Measurements from ENCODE around the gene ICAM3.
"Not testable (repeated sequence)": the region's sequence is repeated elsewhere in the genome, so short reads cannot be mapped to it uniquely, and the experiment has no call there.

ICAM3 gene

DNA sequence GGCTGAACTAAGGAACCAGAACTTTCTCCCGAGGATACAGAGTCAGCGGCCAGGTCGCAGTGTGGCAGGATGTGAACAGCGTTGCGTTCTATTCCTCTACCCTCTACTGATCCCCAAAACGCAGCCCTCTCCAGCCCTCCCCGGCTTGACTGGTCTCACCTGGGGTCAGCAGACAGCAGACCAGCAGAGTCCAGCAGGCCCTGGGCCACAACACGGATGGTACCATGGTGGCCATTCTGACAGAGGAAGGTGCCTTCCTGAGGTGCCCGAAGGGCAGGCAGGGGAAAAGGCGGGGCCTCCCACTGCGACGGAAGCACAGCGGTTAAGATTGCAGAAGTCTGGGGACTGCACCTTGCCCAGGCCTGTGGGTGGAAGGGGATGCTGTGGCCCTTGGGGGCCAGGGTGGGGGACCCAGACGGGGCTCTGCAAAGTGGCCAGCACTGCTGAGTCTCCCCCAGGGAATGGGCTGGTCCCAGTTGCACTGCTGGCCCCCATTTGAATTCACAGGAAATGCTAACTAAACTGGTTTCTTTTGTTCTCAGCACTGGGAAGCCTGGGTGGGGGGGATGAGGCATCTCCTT, at the start of gene ICAM3:
Gene ICAM3 (minus strand): TSS at position 245 of the 581 bp plus-strand sequence. CDS start 10 bp downstream, at position 235.
- peak; percentile 21 to 39 for DNase-seq

- DNase-seq = peak; percentile 41 to 63
Observed at GRCh38 chr19:10388957-10389356, 49.5 kb upstream of the ICAM3 start.

DNA sequence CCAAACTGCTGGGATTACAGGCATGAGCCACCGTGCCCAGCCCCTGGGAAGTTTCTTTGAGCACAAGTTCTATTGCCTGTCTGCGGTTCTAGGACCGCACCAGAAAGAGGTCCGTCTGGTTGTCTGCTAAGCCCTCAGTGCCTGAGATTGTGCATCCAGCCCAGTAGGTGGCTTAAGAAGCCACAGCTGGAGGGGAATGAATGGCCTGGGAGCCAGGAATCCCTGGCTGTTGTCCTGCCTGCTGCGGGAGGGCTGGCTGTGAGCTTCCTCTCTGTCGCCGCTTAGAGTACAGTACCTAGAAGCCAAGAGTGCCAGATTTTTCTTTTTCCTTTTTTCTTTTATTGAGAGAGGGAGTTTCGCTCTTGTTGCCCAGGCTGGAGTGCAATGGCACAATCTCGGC, 45.2 kb upstream of the ICAM3 start:
- DNase-seq = no peak

DNA sequence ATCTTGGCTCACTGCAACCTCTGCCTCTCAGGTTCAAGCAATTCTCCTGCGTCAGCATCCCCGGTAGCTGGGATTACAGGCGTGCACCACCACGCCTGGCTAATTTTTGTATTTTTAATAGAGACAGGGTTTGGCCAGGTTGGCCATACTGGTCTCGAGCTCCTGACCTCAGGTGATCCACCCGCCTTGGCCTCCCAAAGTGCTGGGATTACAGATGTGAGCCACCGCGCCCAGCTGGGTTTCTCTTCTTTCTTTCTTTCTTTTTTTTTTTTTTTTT, 43.7 kb upstream of the ICAM3 start:
- not testable (repeated sequence) for DNase-seq

DNA sequence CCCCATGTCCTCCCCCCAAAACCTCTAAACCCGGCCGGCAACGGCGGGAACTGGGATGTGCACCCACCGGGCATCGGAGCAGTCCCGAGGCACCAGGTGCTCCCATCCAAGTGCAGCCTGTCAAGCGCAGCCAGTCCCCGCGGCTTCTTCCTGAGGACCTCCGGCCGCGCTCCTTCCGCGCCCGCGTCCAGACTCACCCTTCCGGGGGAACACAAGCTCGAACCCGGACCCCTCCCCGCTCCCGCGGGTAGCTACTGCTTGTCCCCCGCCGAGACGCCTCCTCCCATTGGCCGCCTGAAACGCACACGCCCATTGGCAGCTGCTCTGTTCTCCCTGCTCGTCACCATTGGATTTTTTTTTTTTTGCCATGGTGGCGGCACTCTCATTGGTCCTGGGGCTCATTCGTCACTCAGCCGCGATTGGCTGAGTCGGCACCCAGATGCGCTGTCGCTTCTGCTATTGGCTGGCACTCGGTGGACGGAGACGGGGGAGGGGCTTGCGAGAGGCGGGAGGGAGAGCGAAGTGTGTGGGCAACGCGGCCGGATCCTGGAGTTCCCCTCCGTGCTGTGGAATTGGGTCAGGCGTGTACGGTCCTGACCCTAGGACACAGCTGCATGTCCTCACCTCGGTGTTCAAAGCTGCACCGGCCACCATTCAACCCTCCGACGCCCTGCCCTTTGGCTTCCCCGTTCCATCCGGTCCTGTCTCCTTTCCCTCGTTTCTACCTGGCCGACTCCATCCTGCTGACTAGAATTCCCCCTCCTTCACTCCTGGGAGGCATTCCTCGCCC, 41.1 kb upstream of the ICAM3 start, which contains the start of gene TYK2:
Gene TYK2 (minus strand): TSS at position 260 of the 790 bp plus-strand sequence. CDS start 2,166 bp downstream, outside the sequence.
- peak; percentile 91 to 99 for DNase-seq

DNA sequence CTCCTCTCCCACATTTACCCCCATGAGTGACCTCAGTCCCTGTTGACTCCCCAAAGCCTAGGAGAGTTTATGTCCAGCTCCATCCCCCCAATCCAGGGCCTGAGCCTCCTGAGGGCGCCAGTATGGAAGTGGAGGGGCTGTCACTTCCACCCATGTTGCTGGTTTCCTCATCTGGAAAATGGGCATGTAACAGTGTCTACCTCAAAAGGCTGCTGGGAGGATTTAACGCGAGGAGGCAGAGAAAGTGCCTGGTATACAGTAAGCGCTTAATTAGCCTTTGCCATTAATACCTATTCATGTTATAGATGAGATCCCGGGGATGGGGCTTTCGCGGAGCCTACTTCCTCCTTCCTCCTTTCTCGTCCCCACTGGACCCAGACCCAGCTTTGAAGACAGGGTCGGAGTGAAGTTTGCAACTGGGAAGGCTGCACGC, 40.5 kb upstream of the ICAM3 start:
- DNase-seq = no peak

GRCh38 chr19:10378124-10378523, 38.7 kb upstream of the ICAM3 start:
- DNase-seq = no peak

DNA sequence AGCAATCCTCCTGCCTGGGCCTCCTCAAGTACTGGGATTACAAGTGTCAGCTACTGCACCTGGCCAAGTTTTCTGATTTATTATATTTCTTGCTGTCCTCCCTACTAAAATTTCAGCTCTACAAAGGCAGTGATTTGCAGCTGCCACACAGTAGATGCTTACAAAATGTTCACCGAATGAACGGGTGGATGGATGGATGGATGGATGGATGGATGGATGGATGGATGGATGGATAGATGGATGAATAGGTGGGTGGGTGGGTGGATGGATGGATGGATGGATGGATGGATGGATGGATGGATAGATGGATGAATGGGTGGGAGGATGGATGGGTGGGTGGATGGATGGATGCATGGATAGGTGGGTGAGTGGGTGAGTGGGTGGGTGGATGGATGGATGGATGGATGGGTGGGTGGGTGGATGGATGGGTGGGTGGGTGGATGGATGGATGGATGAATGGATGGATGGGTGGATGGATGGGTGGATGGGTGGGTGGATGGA, 37.8 kb upstream of the ICAM3 start:
- DNase-seq = not testable (repeated sequence)

GRCh38 chr19:10374931-10375330, 35.5 kb upstream of the ICAM3 start:
- no peak for DNase-seq

DNA sequence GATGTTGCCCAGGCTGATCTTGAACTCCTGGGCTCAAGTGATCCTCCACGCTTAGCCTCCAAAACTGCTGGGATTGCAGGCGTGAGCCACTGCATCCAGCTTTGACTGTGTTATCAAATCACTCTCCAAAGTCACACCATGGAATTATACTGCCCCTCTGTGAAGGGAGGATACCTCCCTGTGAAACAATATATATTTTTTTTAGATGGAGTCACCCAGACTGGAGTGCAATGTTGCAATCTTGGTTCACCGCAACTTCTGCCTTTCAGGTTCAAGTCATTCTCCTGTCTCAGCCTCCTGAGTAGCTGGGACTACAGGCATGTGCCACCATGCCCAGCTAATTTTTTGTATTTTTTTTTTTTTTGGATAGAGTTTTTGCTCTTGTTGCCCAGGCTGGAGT, 33.3 kb upstream of the ICAM3 start:
- no peak for DNase-seq

- DNase-seq = no peak
Observed at GRCh38 chr19:10368101-10368803, 28.8 kb upstream of the ICAM3 start.

DNA sequence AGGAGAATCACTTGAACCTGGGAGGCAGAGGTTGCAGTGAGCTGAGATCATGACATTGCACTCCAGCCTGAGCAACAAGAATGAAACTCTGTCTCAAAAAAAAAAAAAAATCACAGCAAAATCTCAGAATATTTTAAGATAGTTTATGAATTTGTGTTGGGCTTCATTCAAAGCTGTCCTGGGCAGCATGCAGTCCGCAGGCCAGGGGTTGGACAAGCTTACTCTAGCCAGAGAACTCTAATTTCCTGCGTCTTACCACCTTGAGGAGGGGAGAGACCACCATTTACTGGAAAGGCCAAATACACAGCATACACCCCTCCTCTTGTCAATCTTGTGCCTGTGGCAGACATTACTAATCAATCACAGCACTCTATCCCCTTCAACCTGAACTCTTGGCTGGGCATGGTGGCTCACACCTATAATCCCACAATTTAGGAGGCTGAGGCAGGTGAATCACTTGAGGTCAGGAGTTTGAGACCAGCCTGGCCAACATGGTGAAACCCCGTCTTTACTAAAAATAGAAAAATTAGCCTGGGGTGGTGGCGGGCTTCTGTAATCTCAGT, 27.6 kb upstream of the ICAM3 start:
- not testable (repeated sequence) for DNase-seq

DNA sequence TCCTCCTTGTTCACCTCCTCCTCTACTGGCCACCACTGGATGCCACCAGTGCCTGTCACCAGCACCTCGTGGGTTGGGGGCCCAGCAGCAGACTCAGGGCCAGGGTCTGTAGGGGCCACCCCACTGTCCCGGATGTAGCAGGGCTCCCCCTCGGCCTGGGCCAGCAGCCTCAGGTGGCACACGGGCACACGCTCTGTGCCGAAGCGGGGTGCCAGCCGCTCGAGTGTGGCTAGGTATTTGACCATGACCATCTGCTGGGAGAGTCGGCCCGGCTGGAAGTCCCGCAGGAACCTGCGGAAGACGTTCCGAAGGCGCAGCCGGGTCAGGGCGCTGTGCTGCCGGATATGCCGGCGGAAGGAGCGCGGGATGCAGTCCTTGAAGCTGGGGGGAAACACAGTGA, 26.1 kb upstream of the ICAM3 start:
- DNase-seq = no peak

DNA sequence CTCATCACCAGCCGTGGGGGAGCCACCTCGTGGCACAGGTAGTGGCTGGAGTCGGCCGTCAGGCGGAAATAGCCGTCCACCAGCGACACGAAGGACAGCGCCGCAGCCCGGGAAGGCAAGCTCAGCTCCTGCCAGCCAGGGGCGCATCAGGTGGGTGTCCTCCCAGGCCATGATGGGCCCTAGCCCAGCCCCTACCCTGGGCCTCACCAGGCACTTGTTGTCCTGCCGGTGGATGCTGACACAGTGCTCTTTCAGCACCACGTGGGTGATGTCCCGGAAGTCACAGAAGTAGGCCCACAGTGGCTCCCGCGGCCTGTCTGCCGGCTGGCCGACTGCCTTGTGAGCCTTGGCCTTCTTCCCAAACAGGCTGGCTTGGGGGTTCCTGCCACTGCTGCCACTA, 25.2 kb upstream of the ICAM3 start:
- DNase-seq = no peak

- DNase-seq = no peak
Observed at GRCh38 chr19:10363789-10364281, 24.4 kb upstream of the ICAM3 start.

- DNase-seq = no peak
Observed at GRCh38 chr19:10362259-10362658, 22.8 kb upstream of the ICAM3 start.

DNA sequence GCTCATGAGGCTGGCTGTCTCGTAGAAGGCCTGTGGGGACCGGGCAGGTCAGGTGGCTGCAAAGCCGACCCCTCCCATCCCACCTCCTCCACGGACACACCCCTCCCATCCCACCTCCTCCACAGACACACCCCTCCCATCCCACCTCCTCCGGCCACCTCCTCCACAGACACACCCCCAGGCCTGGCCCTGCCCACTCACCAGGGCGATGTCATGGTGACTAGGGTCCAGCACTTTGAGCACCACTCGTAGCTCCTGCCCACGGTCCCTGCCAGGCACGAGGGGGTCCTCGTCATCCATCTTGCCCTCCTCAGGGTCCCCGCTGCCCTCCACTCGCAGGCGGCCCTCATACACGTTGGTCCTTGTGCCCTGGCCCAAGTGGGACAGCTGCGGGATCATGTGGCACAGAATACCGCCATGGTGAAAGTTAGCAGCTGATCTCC, 22.2 kb upstream of the ICAM3 start:
- no peak for DNase-seq

GRCh38 chr19:10356431-10356830, 17.0 kb upstream of the ICAM3 start:
- DNase-seq = no peak

DNA sequence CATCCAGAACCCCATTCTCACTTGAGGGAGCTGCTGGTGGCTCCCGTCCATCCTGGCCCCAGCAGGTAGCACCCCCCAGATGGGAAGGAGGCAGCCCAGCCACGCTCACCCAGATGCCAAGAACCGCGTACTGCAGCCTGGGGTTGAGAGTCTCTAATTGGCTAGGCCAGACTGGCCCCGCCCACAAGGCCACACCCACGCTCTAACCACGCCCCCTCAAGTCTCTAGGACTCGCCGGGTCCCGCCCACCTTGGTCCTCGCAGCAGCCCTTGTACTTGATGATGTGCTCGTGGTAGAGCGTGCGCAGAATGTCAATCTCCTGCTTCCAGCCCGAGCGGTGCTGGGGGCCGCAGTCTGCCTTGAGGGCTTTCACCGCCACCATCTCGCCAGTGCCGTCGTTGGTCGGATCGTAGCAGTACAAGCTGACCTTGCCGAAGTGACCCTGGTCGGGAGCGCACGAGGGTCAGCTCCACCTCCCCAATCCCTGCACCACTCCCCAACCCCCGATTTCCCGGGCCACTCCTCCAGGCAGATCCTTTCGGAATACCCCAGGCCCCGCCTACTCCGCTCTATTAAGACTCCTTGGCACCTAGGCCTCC, 14.5 kb upstream of the ICAM3 start:
- no peak for DNase-seq

GRCh38 chr19:10352764-10353671, 13.6 kb upstream of the ICAM3 start:
- DNase-seq = no peak

GRCh38 chr19:10346509-10346908, 7.1 kb upstream of the ICAM3 start:
- DNase-seq = peak in 1 of 2 donors; percentile 10

DNA sequence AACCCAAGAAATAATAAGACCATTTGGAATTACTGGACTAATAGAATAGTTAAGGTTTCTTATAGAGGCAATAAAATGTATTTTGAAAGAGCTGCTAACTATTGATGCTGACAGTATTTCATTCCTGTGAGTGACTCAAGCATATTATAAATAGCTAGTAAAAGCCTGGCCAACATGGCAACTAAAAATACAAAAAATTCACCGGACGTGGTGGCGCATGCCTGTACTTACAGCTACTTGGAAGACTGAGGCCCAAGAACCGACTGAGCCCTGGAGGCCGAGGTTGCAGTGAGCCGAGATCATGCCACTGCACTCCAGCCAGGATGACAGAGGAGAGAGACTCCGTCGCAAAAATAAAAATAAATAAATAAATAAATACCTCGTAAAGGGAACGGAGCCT, 5.4 kb upstream of the ICAM3 start:
- no peak for DNase-seq
